Measurements from ENCODE around the gene KCNQ5. TPM values are rescaled to one million over a fixed set of nuclear protein-coding genes. Genes with fewer than 3 reads are reported as not detected.

KCNQ5 gene
- total RNA-seq, 2 donors from 2014 or later = 1.3 to 8.5 TPM

GRCh38 chr6:73002588-73002987 is 380.7 kb downstream of the KCNQ5 start:
- H3K27me3 Mint-ChIP-seq = peaks cover 3% of the 10 kb centered on the region
- H3K36me3 Mint-ChIP-seq (ENCODE audit: low read depth) = no peaks in the 10 kb centered on the region
- ATAC-seq (replicated peaks) = no peak
- no peaks in the 10 kb centered on the region for H3K9me3 Mint-ChIP-seq
- no peak overlapping the region for H3K27ac Mint-ChIP-seq
- H3K4me3 Mint-ChIP-seq = no peak overlapping the region
- H3K4me1 Mint-ChIP-seq = no peaks in the 10 kb centered on the region

DNA sequence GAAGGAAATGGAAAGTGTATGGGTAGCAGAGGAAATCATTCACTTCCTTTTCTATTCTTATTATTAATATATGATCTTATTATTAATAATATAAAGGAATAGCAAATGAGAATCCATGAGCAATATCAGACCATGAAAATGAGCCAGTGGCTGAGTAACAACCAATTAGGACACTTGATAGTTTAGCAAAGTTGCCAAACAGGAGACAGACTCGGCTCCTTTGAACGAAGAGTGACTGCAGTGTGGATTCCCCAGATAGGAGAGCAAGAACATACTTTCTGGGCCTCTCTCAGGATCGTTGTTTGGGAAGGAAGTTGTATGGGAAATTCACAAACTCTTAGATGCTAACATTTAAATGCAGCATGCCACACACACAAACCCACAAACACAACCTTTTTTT is 381.4 kb downstream of the KCNQ5 start:
- no peak for ATAC-seq (replicated peaks)
- Mint-ChIP-seq H3K36me3 (ENCODE audit: low read depth) (no peaks in the 10 kb centered on the region), H3K27ac (no peak overlapping the region), H3K27me3 (peaks cover 3% of the 10 kb centered on the region), H3K4me3 (no peak overlapping the region), H3K4me1 (no peaks in the 10 kb centered on the region), H3K9me3 (no peaks in the 10 kb centered on the region)

DNA sequence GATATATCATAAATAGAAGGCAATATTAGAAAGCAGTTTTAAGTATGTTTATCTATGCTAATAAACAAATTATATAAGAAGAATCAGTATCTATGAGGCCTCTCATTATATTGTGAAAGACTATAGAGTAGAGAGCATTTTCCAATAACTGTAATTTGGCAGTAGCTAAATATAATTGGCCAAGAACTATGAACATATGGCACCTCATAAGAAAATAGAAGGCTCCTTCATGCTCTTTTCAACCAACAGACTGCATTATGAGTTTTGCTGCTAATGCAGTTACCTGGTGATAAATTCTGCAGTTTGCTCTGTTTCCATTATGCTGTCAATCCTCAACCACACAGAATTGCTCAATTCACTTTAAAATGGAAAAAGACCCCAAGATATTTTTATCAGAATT is 382.4 kb downstream of the KCNQ5 start:
- no peak for ATAC-seq (replicated peaks)
- Mint-ChIP-seq H3K9me3 (no peaks in the 10 kb centered on the region), H3K27ac (no peak overlapping the region), H3K4me1 (no peaks in the 10 kb centered on the region), H3K27me3 (peaks cover 3% of the 10 kb centered on the region), H3K36me3 (ENCODE audit: low read depth) (no peaks in the 10 kb centered on the region), H3K4me3 (no peak overlapping the region)

DNA sequence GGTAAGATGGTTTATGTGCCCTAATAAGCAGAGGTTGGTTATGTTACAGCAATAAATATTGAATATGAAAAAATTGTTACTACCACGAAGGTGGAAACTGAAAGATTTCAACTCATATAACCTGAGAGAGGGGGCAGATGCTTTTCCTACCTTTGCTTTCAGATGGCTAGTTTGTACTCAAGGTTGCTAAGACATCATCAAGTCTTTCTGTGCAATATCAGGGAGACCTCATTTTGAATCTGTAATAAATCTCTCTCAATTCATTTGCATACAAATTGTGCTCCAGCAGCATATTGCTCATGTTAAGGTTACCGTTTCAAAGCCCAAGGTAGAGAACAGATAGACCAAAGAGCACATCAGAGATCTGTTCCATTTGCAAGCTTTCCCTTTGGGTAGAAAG is 383.0 kb downstream of the KCNQ5 start:
- Mint-ChIP-seq H3K36me3 (ENCODE audit: low read depth) (no peaks in the 10 kb centered on the region), H3K27me3 (peaks cover 3% of the 10 kb centered on the region), H3K4me1 (no peaks in the 10 kb centered on the region), H3K9me3 (no peaks in the 10 kb centered on the region), H3K27ac (no peak overlapping the region), H3K4me3 (no peak overlapping the region)
- no peak for ATAC-seq (replicated peaks)

GRCh38 chr6:73006146-73006545 is 384.3 kb downstream of the KCNQ5 start:
- Mint-ChIP-seq H3K4me1 (no peaks in the 10 kb centered on the region), H3K4me3 (no peak overlapping the region), H3K27ac (no peak overlapping the region), H3K9me3 (no peaks in the 10 kb centered on the region), H3K27me3 (no peaks in the 10 kb centered on the region), H3K36me3 (ENCODE audit: low read depth) (no peaks in the 10 kb centered on the region)
- ATAC-seq (replicated peaks) = no peak

- Mint-ChIP-seq H3K4me1 (no peaks in the 10 kb centered on the region), H3K4me3 (no peak overlapping the region)
- ATAC-seq (replicated peaks) = no peak
These were observed 390.1 kb downstream of the KCNQ5 start for GRCh38 chr6:73011945-73012344.

GRCh38 chr6:73017476-73017875 is 395.6 kb downstream of the KCNQ5 start:
- H3K9me3 Mint-ChIP-seq = no peaks in the 10 kb centered on the region
- ATAC-seq (replicated peaks) = no peak
- H3K36me3 Mint-ChIP-seq (ENCODE audit: low read depth) = no peaks in the 10 kb centered on the region
- H3K27me3 Mint-ChIP-seq = peaks cover 4% of the 10 kb centered on the region
- no peaks in the 10 kb centered on the region for H3K4me1 Mint-ChIP-seq
- H3K4me3 Mint-ChIP-seq = no peak overlapping the region
- H3K27ac Mint-ChIP-seq = no peak overlapping the region

More at GRCh38 chr6:73011945-73012344, 390.1 kb downstream of the KCNQ5 start:
- Mint-ChIP-seq H3K36me3 (ENCODE audit: low read depth) (no peaks in the 10 kb centered on the region), H3K9me3 (no peaks in the 10 kb centered on the region), H3K27ac (no peak overlapping the region), H3K27me3 (no peaks in the 10 kb centered on the region)

GRCh38 chr6:73024598-73024997 is 402.7 kb downstream of the KCNQ5 start:
- Mint-ChIP-seq H3K9me3 (no peaks in the 10 kb centered on the region), H3K27ac (no peak overlapping the region), H3K4me3 (no peak overlapping the region), H3K36me3 (ENCODE audit: low read depth) (no peaks in the 10 kb centered on the region), H3K4me1 (no peaks in the 10 kb centered on the region), H3K27me3 (peaks cover 7% of the 10 kb centered on the region)
- no peak for ATAC-seq (replicated peaks)

GRCh38 chr6:73027691-73028090 is 405.8 kb downstream of the KCNQ5 start:
- no peaks in the 10 kb centered on the region for H3K4me1 Mint-ChIP-seq
- H3K4me3 Mint-ChIP-seq = no peak overlapping the region
- H3K9me3 Mint-ChIP-seq = no peaks in the 10 kb centered on the region
- H3K27ac Mint-ChIP-seq = no peak overlapping the region
- no peaks in the 10 kb centered on the region for H3K36me3 Mint-ChIP-seq (ENCODE audit: low read depth)
- no peak for ATAC-seq (replicated peaks)
- H3K27me3 Mint-ChIP-seq = peaks cover 4% of the 10 kb centered on the region

DNA sequence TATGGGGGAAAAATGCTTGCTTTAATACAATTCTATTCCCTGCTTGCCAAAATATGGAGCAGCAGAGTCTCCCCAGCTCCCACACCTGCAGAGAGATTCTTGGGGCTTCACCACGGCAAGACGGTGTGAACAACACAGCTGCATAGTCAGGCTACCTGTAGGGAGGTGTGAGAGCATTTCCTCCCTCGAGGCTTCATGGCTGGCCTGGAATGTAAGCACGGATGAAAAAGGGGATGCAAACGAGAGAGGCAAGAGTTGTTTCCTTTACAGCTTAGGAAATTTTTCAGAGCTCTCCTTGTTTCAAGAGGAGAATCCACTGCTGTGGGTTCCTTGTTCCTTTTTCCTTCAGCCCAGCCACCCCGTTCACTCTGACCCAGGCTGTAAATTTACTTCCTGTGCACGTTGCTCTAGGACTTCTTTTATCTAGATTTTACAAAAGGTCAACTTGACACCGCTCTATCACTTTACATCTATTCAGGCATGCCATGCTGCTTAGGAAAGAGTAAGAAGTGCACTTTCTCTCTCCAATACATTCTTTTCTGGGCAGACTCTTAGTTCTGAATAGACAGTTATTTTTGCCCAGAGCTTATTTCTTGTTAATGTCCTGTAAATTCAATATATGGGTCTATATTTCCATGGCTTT is 406.4 kb downstream of the KCNQ5 start:
- Mint-ChIP-seq H3K4me1 (no peaks in the 10 kb centered on the region), H3K36me3 (ENCODE audit: low read depth) (no peaks in the 10 kb centered on the region), H3K9me3 (no peaks in the 10 kb centered on the region), H3K27me3 (peaks cover 4% of the 10 kb centered on the region), H3K27ac (no peak overlapping the region), H3K4me3 (no peak overlapping the region)
- no peak for ATAC-seq (replicated peaks)

DNA sequence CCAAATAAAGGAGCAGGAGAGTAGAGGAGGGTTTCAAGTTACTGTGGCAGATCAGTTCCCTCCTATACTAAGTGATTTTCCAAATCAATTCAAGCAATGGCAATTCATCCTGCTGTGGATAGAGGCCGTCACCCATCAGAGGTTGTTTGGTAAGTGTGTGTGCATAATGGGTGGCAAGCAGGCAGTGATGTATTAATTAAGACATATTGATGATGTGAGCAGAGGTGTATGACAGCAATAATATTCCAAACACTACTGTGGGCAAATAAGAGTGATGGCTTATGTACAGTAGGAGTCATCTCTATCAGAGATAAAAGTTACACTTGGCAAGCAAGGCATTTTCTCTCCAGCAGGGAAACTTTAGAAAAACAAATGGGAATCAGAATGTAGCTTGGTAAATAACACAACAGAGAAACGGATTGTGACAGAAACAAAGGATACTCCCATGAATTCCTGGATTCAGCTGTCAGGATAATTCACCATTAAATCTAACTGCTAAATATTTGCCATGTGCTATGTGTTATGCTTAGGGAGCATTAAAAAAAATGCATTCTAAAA is 407.1 kb downstream of the KCNQ5 start:
- Mint-ChIP-seq H3K4me3 (no peak overlapping the region), H3K27me3 (peaks cover 7% of the 10 kb centered on the region), H3K9me3 (no peaks in the 10 kb centered on the region), H3K27ac (no peak overlapping the region), H3K4me1 (no peaks in the 10 kb centered on the region), H3K36me3 (ENCODE audit: low read depth) (no peaks in the 10 kb centered on the region)
- ATAC-seq (replicated peaks) = no peak

DNA sequence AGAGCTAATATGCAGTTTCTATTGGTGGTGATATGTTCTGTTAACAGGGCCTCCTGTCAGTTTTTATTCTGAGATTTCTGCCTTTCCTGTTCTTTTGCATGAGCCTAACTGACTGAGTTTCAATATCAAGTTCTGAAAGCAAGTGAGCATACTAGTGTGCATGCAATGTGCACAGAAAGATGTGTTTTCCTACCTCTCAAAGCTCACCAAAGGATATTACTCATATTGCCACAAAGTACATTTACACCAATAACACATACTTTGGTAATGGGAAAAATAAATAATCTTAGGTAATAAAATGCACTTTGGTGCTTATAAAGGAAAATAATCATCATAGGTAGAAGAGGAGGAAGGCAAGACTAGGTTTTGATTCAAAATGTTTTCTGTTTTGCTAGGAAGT is 408.4 kb downstream of the KCNQ5 start:
- Mint-ChIP-seq H3K4me1 (no peaks in the 10 kb centered on the region), H3K27me3 (peaks cover 7% of the 10 kb centered on the region), H3K36me3 (ENCODE audit: low read depth) (no peaks in the 10 kb centered on the region), H3K9me3 (no peaks in the 10 kb centered on the region), H3K4me3 (no peak overlapping the region), H3K27ac (no peak overlapping the region)
- ATAC-seq (replicated peaks) = no peak

GRCh38 chr6:73030791-73031782 is 409.2 kb downstream of the KCNQ5 start:
- H3K36me3 Mint-ChIP-seq (ENCODE audit: low read depth) = no peaks in the 10 kb centered on the region
- H3K9me3 Mint-ChIP-seq = no peaks in the 10 kb centered on the region
- no peaks in the 10 kb centered on the region for H3K4me1 Mint-ChIP-seq
- ATAC-seq (replicated peaks) = no peak
- no peak overlapping the region for H3K4me3 Mint-ChIP-seq
- no peak overlapping the region for H3K27ac Mint-ChIP-seq
- H3K27me3 Mint-ChIP-seq = peaks cover 7% of the 10 kb centered on the region

DNA sequence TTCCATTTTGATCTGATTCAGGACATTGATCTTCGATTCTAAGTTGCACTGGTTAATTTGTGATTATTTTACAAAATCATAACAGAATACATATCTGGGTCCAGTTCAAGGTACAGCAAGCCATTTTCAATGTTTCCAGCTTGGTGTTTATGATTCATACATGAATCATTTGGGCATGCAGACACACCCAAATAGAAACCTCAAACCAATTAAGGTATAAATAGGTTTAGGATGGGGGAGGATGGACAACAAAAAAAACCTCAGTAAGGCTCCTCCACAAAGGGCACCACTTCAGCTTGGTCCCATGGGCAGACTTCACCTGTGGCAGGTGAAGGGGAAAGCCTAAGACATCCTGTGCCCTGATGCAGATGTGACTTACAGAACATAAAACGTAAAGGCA is 410.7 kb downstream of the KCNQ5 start:
- H3K4me1 Mint-ChIP-seq = no peaks in the 10 kb centered on the region
- ATAC-seq (replicated peaks) = peak; percentile 18
- H3K36me3 Mint-ChIP-seq (ENCODE audit: low read depth) = no peaks in the 10 kb centered on the region
- peaks cover 3% of the 10 kb centered on the region for H3K27me3 Mint-ChIP-seq
- no peak overlapping the region for H3K4me3 Mint-ChIP-seq
- H3K27ac Mint-ChIP-seq = no peak overlapping the region
- H3K9me3 Mint-ChIP-seq = no peaks in the 10 kb centered on the region

DNA sequence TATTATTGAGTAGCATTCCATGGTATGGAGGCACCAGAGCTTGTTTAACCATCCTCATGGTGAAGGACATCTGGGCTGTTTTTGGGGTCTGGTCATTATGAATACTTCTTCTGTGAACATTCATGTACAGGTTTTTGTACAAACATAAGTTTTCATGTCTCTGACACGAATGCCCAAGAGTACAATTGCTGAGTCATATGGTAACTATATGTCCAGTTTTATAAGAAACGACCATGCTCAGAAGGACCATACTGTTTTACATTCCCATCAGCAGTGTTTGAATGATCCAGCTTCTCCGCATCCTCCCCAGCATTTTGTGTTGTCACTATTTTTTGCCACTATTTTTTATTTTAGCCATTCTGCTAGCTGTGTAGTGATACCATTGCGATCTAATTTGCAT is 414.8 kb downstream of the KCNQ5 start:
- no peak for ATAC-seq (replicated peaks)
- H3K9me3 Mint-ChIP-seq = peaks cover 6% of the 10 kb centered on the region
- no peak overlapping the region for H3K4me3 Mint-ChIP-seq
- peaks cover 3% of the 10 kb centered on the region for H3K27me3 Mint-ChIP-seq
- no peaks in the 10 kb centered on the region for H3K36me3 Mint-ChIP-seq (ENCODE audit: low read depth)
- H3K4me1 Mint-ChIP-seq = no peaks in the 10 kb centered on the region
- H3K27ac Mint-ChIP-seq = no peak overlapping the region

Data from activated T-helper 17 cell treated with anti-CD3 and anti-CD28 coated beads, Interleukin-2, amount 50 U/mL, for 72 hours (primary cell).